GM12878 (cell line): Measurements from ENCODE around the gene SH3BGRL2. TPM values are rescaled to one million over a fixed set of nuclear protein-coding genes. Genes with fewer than 3 reads are reported as not detected.

ENCODE experiments used
- ATAC-seq: fragments of 200-7000 bp; cut with Tn5 transposase; 3 replicates; pipeline ENCODE4 v1.9.1; 2020; ENCODE audit warnings: mild to moderate bottlenecking, moderate library complexity
- BruUV-seq: library from RNA; stranded (reverse); fragments of 400-500 nt; replicated peaks from 2 replicates; lab custom pipeline; 2021; lab: Mats Ljungman, UMichigan
- CTCF ChIA-PET: fragments of 300-600 bp; sonication (Branson Sonifier 250); formaldehyde crosslinking; extraction: SDS; loops from one replicate; lab custom pipeline; 2021; ENCODE audit warnings: inconsistent platforms; lab: Yijun Ruan, JAX
- POLR2A ChIA-PET: fragments of 350-600 bp; formaldehyde crosslinking; extraction: SDS; loops from one replicate; lab custom pipeline; 2021; ENCODE audit warnings: inconsistent platforms; lab: Charles Lee
- RAD21 ChIA-PET: fragments of 300-600 bp; sonication (Branson Sonifier 250); formaldehyde crosslinking; loops from one replicate; lab custom pipeline; 2023; ENCODE audit warnings: antibody characterized with exemption; ENCODE audit not compliant: unreplicated experiment; lab: Charles Lee
- SMC1A ChIA-PET: fragments of 300-600 bp; sonication (Branson Sonifier 250); formaldehyde crosslinking; loops from one replicate; lab custom pipeline; 2023; ENCODE audit not compliant: unreplicated experiment, uncharacterized antibody; lab: Charles Lee
- DNase-seq: peaks from one replicate; pipeline ENCODE4 v3.0.0-alpha.2; 2011; ENCODE audit warnings: low read depth, low spot score
- FAIRE-seq: peaks from 3 replicates; lab custom pipeline; 2011; peaks lifted over from hg19 to GRCh38; lab: Jason Lieb, UNC
- H2AFZ ChIP-seq: 2 replicates; pipeline ENCODE4 v1.6.0; 2011; ENCODE audit warnings: low read depth, low read length, control low read depth; ENCODE audit not compliant: control insufficient read depth
- H3K27ac ChIP-seq: 2 replicates; pipeline ENCODE4 v1.5.1; 2011; ENCODE audit warnings: control low read depth; ENCODE audit not compliant: control insufficient read depth, insufficient read depth
- H3K27me3 ChIP-seq, 2 experiments: replicated peaks in 1 of 2; 2 replicates each; pipeline versions ENCODE4 v1.6.0 to v1.6.1; 2011; ENCODE audit warnings: low read length in 1 of 2; ENCODE audit not compliant: control insufficient read depth in 2 of 2, insufficient read depth in 2 of 2
- H3K36me3 ChIP-seq, 2 experiments: 2 replicates each; pipeline ENCODE4 v1.5.1; 2011; ENCODE audit warnings: low read length in 1 of 2; ENCODE audit not compliant: control insufficient read depth in 2 of 2, insufficient read depth in 2 of 2
- H3K4me1 ChIP-seq: 2 replicates; pipeline ENCODE4 v1.6.1; 2011; ENCODE audit warnings: mild to moderate bottlenecking, low read length, moderate library complexity, mixed read lengths; ENCODE audit not compliant: control insufficient read depth, insufficient read depth
- H3K4me2 ChIP-seq: 2 replicates; pipeline ENCODE4 v1.6.0; 2011; ENCODE audit warnings: control low read depth; ENCODE audit not compliant: control insufficient read depth, insufficient read depth
- H3K4me3 ChIP-seq: fragments of 200-600 bp; sonication (generic); 2 replicates; pipeline ENCODE4 v1.5.1; 2016
- H3K79me2 ChIP-seq: 2 replicates; pipeline ENCODE4 v1.6.0; 2011; ENCODE audit warnings: low read length; ENCODE audit not compliant: control insufficient read depth, insufficient read depth
- H3K9ac ChIP-seq: 2 replicates; pipeline ENCODE4 v1.8.0; 2011; ENCODE audit warnings: low read length, control low read depth, mixed read lengths; ENCODE audit not compliant: control insufficient read depth, insufficient read depth
- H3K9me3 ChIP-seq: replicated peaks from 3 replicates; pipeline ENCODE4 v1.5.1; 2011; ENCODE audit warnings: mild to moderate bottlenecking, low read length; ENCODE audit not compliant: control insufficient read depth, insufficient read depth
- H4K20me1 ChIP-seq: 2 replicates; pipeline ENCODE4 v1.6.0; 2011; ENCODE audit not compliant: control insufficient read depth, insufficient read depth
- CREM ChIP-seq: IDR thresholded peaks from 2 replicates; pipeline ENCODE4 v1.6.1; 2014; ENCODE audit warnings: antibody characterized with exemption, low read depth
- FOS ChIP-seq: IDR thresholded peaks from 3 replicates; pipeline ENCODE4 v1.6.1; 2011; ENCODE audit warnings: borderline replicate concordance; ENCODE audit not compliant: insufficient read length; ENCODE audit errors: extremely low read depth
- JUNB ChIP-seq: IDR thresholded peaks from 2 replicates; pipeline ENCODE4 v1.6.1; 2016; ENCODE audit warnings: antibody characterized with exemption, mild to moderate bottlenecking
- MYB ChIP-seq: fragments of 150-350 bp; IDR thresholded peaks from 2 replicates; pipeline ENCODE4 v1.6.1; 2014; ENCODE audit warnings: mild to moderate bottlenecking, low read depth, low read length, borderline replicate concordance
- NFYA ChIP-seq: IDR thresholded peaks from 2 replicates; pipeline ENCODE4 v1.6.1; 2011; ENCODE audit warnings: low read depth, mild to moderate bottlenecking, low read length, improper control_type of control experiment, borderline replicate concordance
- SMAD5 ChIP-seq: IDR thresholded peaks from 2 replicates; pipeline ENCODE4 v1.6.1; 2016; ENCODE audit warnings: antibody characterized with exemption, low read depth
- SUZ12 ChIP-seq: fragments of 200-600 bp; sonication (generic); IDR thresholded peaks from one replicate; pipeline ENCODE4 v1.6.1; 2018; ENCODE audit warnings: antibody characterized with exemption, mild to moderate bottlenecking; ENCODE audit not compliant: unreplicated experiment
- TCF7 ChIP-seq: IDR thresholded peaks from 2 replicates; pipeline ENCODE4 v1.6.1; 2014; ENCODE audit warnings: antibody characterized with exemption, borderline replicate concordance
- ZBED1 ChIP-seq: IDR thresholded peaks from 2 replicates; pipeline ENCODE4 v1.6.1; 2016; ENCODE audit warnings: borderline replicate concordance
- WGBS: methylation state at CpG from one replicate; pipeline ENCODE4 v1.1.6; 2016; ENCODE audit warnings: low lambda C conversion rate; ENCODE audit not compliant: insufficient replicate concordance, insufficient coverage; ENCODE audit errors: missing lambda C conversion rate; 5-methylcytosine and 5-hydroxymethylcytosine counted together
- in situ Hi-C: fragments of 300-500 bp; cut with MboI; formaldehyde crosslinking; loops from 9 replicates; pipeline ENCODE4 v1.14.3; 2018; ENCODE audit warnings: mixed read lengths
- intact Hi-C: fragments of 100-400 bp; cut with micrococcal nuclease; formaldehyde crosslinking; loops from one replicate; pipeline ENCODE4 v1.14.2; 2022; ENCODE audit not compliant: unreplicated experiment
- polyA plus RNA-seq, 11 experiments: library from polyadenylated mRNA; depleted of rRNA in 4 of 11; unstranded in 6 of 11; stranded (reverse) in 5 of 11; fragments of >200 nt; fragmentation: Nextera tagmentation in 4 of 11; fragmentation: Illumina TruSeq in 1 of 11; extraction: Ambion mirVana in 4 of 11; extraction: Trizol in 1 of 11; gene quantifications; 1 replicate in 1 of 11; 2 replicates in 10 of 11; pipeline versions ENCODE4 v1.2.1 to v1.2.3, GENCODE V29; 2011 to 2016; ENCODE audit warnings: inconsistent platforms in 2 of 11, missing spikeins in 2 of 11, low read depth in 1 of 11
- total RNA-seq, 4 experiments: library from RNA; depleted of rRNA in 3 of 4; stranded (reverse); fragments of >200 nt in 3 of 4; fragmentation: Illumina TruSeq in 1 of 4; extraction: Trizol in 1 of 4; gene quantifications; 2 replicates each; pipeline versions ENCODE4 v1.2.1 to v1.2.3, GENCODE V29; 2013 to 2021
- TF ChIP-seq, protein P1 (sequence below): IDR thresholded peaks from 2 replicates; pipeline ENCODE4 v1.6.1; 2012; ENCODE audit warnings: low read depth, low read length, improper control_type of control experiment

Gene SH3BGRL2
- total and polyA plus RNA-seq, 10 of the 15 experiments (the other 5 are each of a cell fraction or from before 2014, with no cell fraction given) = 0.03 to 0.37 (median 0.21) TPM

- Histone ChIP-seq H3K27me3 (no peaks in the 10 kb centered on the region; a peak in 1 of 4 replicates), H3K4me1 (no peaks in the 10 kb centered on the region), H4K20me1 (no peaks in the 10 kb centered on the region), H3K9me3 (no peaks in the 10 kb centered on the region), H3K27ac (no peak overlapping the region), H3K36me3 (no peaks in the 10 kb centered on the region), H3K4me3 (no peak overlapping the region), H3K4me2 (no peak overlapping the region), H2AFZ (no peak overlapping the region), H3K9ac (no peak overlapping the region), H3K79me2 (no peaks in the 10 kb centered on the region)
- ATAC-seq = no peak
- ChIA-PET POLR2A (no interaction called here), CTCF (interaction anchor here (0.8 kb wide), 1 partner anchor 24 kb away, joined by 3 read pairs; no protein-coding TSS in a partner anchor), SMC1A (interaction anchor here (0.8 to 1.7 kb wide), 2 partner anchors 14 to 1862 kb away, joined by 3 read pairs; no protein-coding TSS in a partner anchor), RAD21 (interaction anchor here (1.1 kb wide), 1 partner anchor 9 kb away, joined by 3 read pairs; no protein-coding TSS in a partner anchor)
- TF ChIP-seq JUNB (no peak), SMAD5 (no peak), NFYA (no peak), CREM (no peak), ZBED1 (no peak), MYB (no peak), SUZ12 (no peak), TCF7 (no peak), FOS (no peak)
- TF ChIP-seq, protein P1, sequence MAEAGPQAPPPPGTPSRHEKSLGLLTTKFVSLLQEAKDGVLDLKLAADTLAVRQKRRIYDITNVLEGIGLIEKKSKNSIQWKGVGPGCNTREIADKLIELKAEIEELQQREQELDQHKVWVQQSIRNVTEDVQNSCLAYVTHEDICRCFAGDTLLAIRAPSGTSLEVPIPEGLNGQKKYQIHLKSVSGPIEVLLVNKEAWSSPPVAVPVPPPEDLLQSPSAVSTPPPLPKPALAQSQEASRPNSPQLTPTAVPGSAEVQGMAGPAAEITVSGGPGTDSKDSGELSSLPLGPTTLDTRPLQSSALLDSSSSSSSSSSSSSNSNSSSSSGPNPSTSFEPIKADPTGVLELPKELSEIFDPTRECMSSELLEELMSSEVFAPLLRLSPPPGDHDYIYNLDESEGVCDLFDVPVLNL = no peak
- DNase-seq = no peak
- 23% methylated on average over 2 of the region's 2 CpGs for WGBS
- in situ Hi-C loops = no loop called here
- no peak for FAIRE-seq
- BruUV-seq = no TSS peak
- intact Hi-C loops = no loop called here
Observed at GRCh38 chr6:79648328-79648727, 17.2 kb downstream of the SH3BGRL2 start.
